Endometrial microvascular endothelial cells (primary cell): ENCODE results near the gene NUDCD2. TPM values are rescaled to one million over a fixed set of nuclear protein-coding genes. Genes with fewer than 3 reads are reported as not detected.
"Not testable (repeated sequence)": the region's sequence is repeated elsewhere in the genome, so short reads cannot be mapped to it uniquely, and the experiment has no call there.

Experiments used
- in situ Hi-C: cut with HindIII; loops from 2 replicates; pipeline ENCODE4 v1.10.0; 2017; ENCODE audit warnings: low sequenced_read_pairs, low pct_unique_long_range_greater_than_20kb; ENCODE audit errors: inconsistent ontology term
- total RNA-seq: library from RNA; depleted of rRNA; stranded (reverse); fragments of >200 nt; gene quantifications from one replicate; pipeline ENCODE4 v1.2.3, GENCODE V29; 2015; ENCODE audit errors: inconsistent ontology term

The NUDCD2 gene
- total RNA-seq, 1 donor from 2014 or later: 14.3 TPM

GRCh38 chr5:163437309-163438182 is 22.4 kb downstream of the NUDCD2 start, which contains the start of gene CCNG1:
TSS of gene CCNG1 (plus strand) at chr5:163437595. CDS start at chr5:163439257, 1,662 bp downstream.
- in situ Hi-C loops: no loop called here

- in situ Hi-C loops: no loop called here
Observed at GRCh38 chr5:163437011-163437308, 22.9 kb downstream of the NUDCD2 start.

- in situ Hi-C loops: no loop called here
Observed at GRCh38 chr5:163436515-163436914, 23.4 kb downstream of the NUDCD2 start.

- in situ Hi-C loops: no loop called here
Observed at GRCh38 chr5:163434401-163434866, 25.5 kb downstream of the NUDCD2 start.

- in situ Hi-C loops: no loop called here
Observed at GRCh38 chr5:163433271-163433670, 26.6 kb downstream of the NUDCD2 start.

- in situ Hi-C loops: no loop called here
Observed at GRCh38 chr5:163432544-163432943, 27.4 kb downstream of the NUDCD2 start.

- in situ Hi-C loops: not testable (repeated sequence)
Observed at GRCh38 chr5:163426128-163426527, 33.8 kb downstream of the NUDCD2 start.

GRCh38 chr5:163424836-163425235 is 35.1 kb downstream of the NUDCD2 start:
- in situ Hi-C loops: no loop called here

GRCh38 chr5:163415673-163416072 is 44.2 kb downstream of the NUDCD2 start:
- in situ Hi-C loops: not testable (repeated sequence)

- in situ Hi-C loops: no loop called here
Observed at GRCh38 chr5:163410505-163410904, 49.4 kb downstream of the NUDCD2 start.

GRCh38 chr5:163409384-163409783 is 50.5 kb downstream of the NUDCD2 start:
- in situ Hi-C loops: no loop called here

- in situ Hi-C loops: no loop called here
Observed at GRCh38 chr5:163408311-163408923, 51.5 kb downstream of the NUDCD2 start.

- in situ Hi-C loops: no loop called here
Observed at GRCh38 chr5:163407034-163407655, 52.8 kb downstream of the NUDCD2 start.

- in situ Hi-C loops: no loop called here
Observed at GRCh38 chr5:163404364-163405173, 55.3 kb downstream of the NUDCD2 start.

- in situ Hi-C loops: no loop called here
Observed at GRCh38 chr5:163402007-163402406, 57.9 kb downstream of the NUDCD2 start.

- in situ Hi-C loops: no loop called here
Observed at GRCh38 chr5:163401271-163401670, 58.6 kb downstream of the NUDCD2 start.

GRCh38 chr5:163399923-163400322 is 60.0 kb downstream of the NUDCD2 start:
- in situ Hi-C loops: no loop called here

- in situ Hi-C loops: no loop called here
Observed at GRCh38 chr5:163397354-163397753, 62.5 kb downstream of the NUDCD2 start.

- in situ Hi-C loops: not testable (repeated sequence)
Observed at GRCh38 chr5:163396818-163397340, 63.0 kb downstream of the NUDCD2 start.
